ENCODE results near the gene CPNE6.
A peak's percentile ranks its signal among the peaks of the same experiment; 100 is the strongest.

CPNE6 gene

GRCh38 chr14:24070285-24071143, 848 bp upstream of the CPNE6 start:
- DNase-seq = no peak

- no peak for DNase-seq
These were observed 571 bp downstream of the CPNE6 start for GRCh38 chr14:24071836-24072430.

- DNase-seq = no peak
These were observed 1.1 kb downstream of the CPNE6 start for GRCh38 chr14:24072436-24072835.

- DNase-seq = no peak
These were observed 1.8 kb downstream of the CPNE6 start for GRCh38 chr14:24072881-24073877.

GRCh38 chr14:24074625-24075484, 3.5 kb downstream of the CPNE6 start:
- no peak for DNase-seq

GRCh38 chr14:24075485-24076301, 4.3 kb downstream of the CPNE6 start:
- no peak for DNase-seq

GRCh38 chr14:24076302-24076601, 4.9 kb downstream of the CPNE6 start:
- DNase-seq = no peak

GRCh38 chr14:24077086-24077485, 5.7 kb downstream of the CPNE6 start:
- DNase-seq = no peak

GRCh38 chr14:24078146-24078545, 6.8 kb downstream of the CPNE6 start:
- no peak for DNase-seq

- no peak for DNase-seq
These were observed 8.3 kb downstream of the CPNE6 start for GRCh38 chr14:24079491-24080141.

- DNase-seq = no peak
These were observed 8.8 kb downstream of the CPNE6 start for GRCh38 chr14:24080142-24080530.

- DNase-seq = peak; percentile 52
These were observed 9.8 kb downstream of the CPNE6 start for GRCh38 chr14:24080888-24081738.

GRCh38 chr14:24081739-24082211, 10.4 kb downstream of the CPNE6 start:
- DNase-seq = no peak

- no peak for DNase-seq
These were observed 11.2 kb downstream of the CPNE6 start for GRCh38 chr14:24082411-24083080.

GRCh38 chr14:24083462-24083861, 12.1 kb downstream of the CPNE6 start:
- no peak for DNase-seq

- DNase-seq = no peak
These were observed 13.1 kb downstream of the CPNE6 start for GRCh38 chr14:24084440-24084839.

GRCh38 chr14:24085215-24085614, 13.9 kb downstream of the CPNE6 start:
- no peak for DNase-seq

GRCh38 chr14:24086193-24086955, 15.0 kb downstream of the CPNE6 start:
- DNase-seq = no peak
